ENCODE measurements around the gene LEF1. TPM values are rescaled to one million over a fixed set of nuclear protein-coding genes. Genes with fewer than 3 reads are reported as not detected.

The LEF1 gene
- polyA plus RNA-seq, 1 donor (not counting 4 experiments of a cell fraction or from before 2014, with no cell fraction given) = 1.5 TPM

DNA sequence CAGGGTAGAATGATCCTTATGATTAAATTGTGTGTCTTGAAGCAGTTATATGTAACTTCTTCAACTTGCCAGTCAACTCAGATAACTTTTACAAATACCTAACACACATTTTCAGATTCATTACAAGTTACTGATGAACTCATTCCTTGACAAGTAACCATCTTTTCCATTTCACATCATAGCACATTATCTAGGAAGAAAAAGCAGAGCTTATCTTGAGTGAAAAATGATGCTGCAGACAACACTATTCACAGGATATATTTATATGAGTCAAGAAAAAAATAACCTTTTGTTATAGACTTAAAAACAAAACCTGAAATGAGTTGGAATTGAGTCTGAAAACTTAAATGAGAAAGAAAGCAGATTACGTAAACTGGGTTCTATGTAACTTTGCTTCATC, 68.9 kb downstream of the LEF1 start:
- Histone ChIP-seq H4K20me1 (ENCODE audit: control insufficient read depth, extremely low read depth, insufficient read depth, low read length) (no peaks in the 10 kb centered on the region), H3K4me1 (ENCODE audit: control insufficient read depth, extremely low read depth, insufficient read depth, low read length) (no peaks in the 10 kb centered on the region), H3K79me2 (ENCODE audit: control insufficient read depth, insufficient read depth, low read length) (no peaks in the 10 kb centered on the region), H3K4me2 (ENCODE audit: control insufficient read depth, extremely low read depth, insufficient read depth, low read depth, low read length) (no peak overlapping the region), H3K36me3 (ENCODE audit: control insufficient read depth in 2 of 2, extremely low read depth in 1 of 2, insufficient read depth in 2 of 2, low read length in 2 of 2) (no peaks in the 10 kb centered on the region), H3K27ac (ENCODE audit: control insufficient read depth, insufficient read depth, low read length) (no peak overlapping the region), H3K9ac (ENCODE audit: control insufficient read depth, extremely low read depth, insufficient read depth, low read length) (no peak overlapping the region), H2AFZ (ENCODE audit: control insufficient read depth, low read length) (no peak overlapping the region), H3K27me3 (ENCODE audit: control insufficient read depth, extremely low read depth, insufficient read depth, low read length) (no peaks in the 10 kb centered on the region), H3K9me3 (ENCODE audit: control insufficient read depth, low read depth, low read length) (no peaks in the 10 kb centered on the region), H3K9me1 (ENCODE audit: control insufficient read depth, extremely low read depth, insufficient read depth, low read length) (no peaks in the 10 kb centered on the region), H3K4me3 (ENCODE audit: control insufficient read depth in 2 of 3, extremely low read depth in 1 of 3, insufficient read depth in 2 of 3, low read depth in 1 of 3, low read length in 3 of 3) (no peak overlapping the region)
- no peak for DNase-seq (ENCODE audit: low read depth, low spot score)
- TF ChIP-seq EZH2 (IDR thresholded peaks at IDR 0.05; ENCODE audit: low read length) = no peak
- TF ChIP-seq, protein P1, sequence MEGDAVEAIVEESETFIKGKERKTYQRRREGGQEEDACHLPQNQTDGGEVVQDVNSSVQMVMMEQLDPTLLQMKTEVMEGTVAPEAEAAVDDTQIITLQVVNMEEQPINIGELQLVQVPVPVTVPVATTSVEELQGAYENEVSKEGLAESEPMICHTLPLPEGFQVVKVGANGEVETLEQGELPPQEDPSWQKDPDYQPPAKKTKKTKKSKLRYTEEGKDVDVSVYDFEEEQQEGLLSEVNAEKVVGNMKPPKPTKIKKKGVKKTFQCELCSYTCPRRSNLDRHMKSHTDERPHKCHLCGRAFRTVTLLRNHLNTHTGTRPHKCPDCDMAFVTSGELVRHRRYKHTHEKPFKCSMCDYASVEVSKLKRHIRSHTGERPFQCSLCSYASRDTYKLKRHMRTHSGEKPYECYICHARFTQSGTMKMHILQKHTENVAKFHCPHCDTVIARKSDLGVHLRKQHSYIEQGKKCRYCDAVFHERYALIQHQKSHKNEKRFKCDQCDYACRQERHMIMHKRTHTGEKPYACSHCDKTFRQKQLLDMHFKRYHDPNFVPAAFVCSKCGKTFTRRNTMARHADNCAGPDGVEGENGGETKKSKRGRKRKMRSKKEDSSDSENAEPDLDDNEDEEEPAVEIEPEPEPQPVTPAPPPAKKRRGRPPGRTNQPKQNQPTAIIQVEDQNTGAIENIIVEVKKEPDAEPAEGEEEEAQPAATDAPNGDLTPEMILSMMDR (optimal IDR thresholded peaks at IDR 0.05 in 1 of 3, IDR thresholded peaks at IDR 0.05 in 1 of 3, conservative IDR thresholded peaks at IDR 0.05 in 1 of 3; ENCODE audit: extremely low read depth in 1 of 3, insufficient read depth in 2 of 3, low read length in 3 of 3) = no peak
- dilution Hi-C loops (cut with MboI; ENCODE audit: extremely low pct_ligation_motif_present, low sequenced_read_pairs) = no loop called here
- no peak for FAIRE-seq

GRCh38 chr4:108097990-108098553, 70.7 kb downstream of the LEF1 start:
- dilution Hi-C loops (cut with MboI; ENCODE audit: extremely low pct_ligation_motif_present, low sequenced_read_pairs) = no loop called here
- no peak for TF ChIP-seq EZH2 (IDR thresholded peaks at IDR 0.05; ENCODE audit: low read length)
- TF ChIP-seq, protein P1 (optimal IDR thresholded peaks at IDR 0.05 in 1 of 3, IDR thresholded peaks at IDR 0.05 in 1 of 3, conservative IDR thresholded peaks at IDR 0.05 in 1 of 3; ENCODE audit: extremely low read depth in 1 of 3, insufficient read depth in 2 of 3, low read length in 3 of 3) = no peak

More at GRCh38 chr4:108097990-108098553, 70.7 kb downstream of the LEF1 start:
- Histone ChIP-seq H4K20me1 (ENCODE audit: control insufficient read depth, extremely low read depth, insufficient read depth, low read length) (no peaks in the 10 kb centered on the region), H3K4me2 (ENCODE audit: control insufficient read depth, extremely low read depth, insufficient read depth, low read depth, low read length) (no peak overlapping the region), H3K9me1 (ENCODE audit: control insufficient read depth, extremely low read depth, insufficient read depth, low read length) (no peaks in the 10 kb centered on the region), H3K27me3 (ENCODE audit: control insufficient read depth, extremely low read depth, insufficient read depth, low read length) (no peaks in the 10 kb centered on the region), H3K79me2 (ENCODE audit: control insufficient read depth, insufficient read depth, low read length) (no peaks in the 10 kb centered on the region), H2AFZ (ENCODE audit: control insufficient read depth, low read length) (no peak overlapping the region), H3K4me1 (ENCODE audit: control insufficient read depth, extremely low read depth, insufficient read depth, low read length) (no peaks in the 10 kb centered on the region), H3K36me3 (ENCODE audit: control insufficient read depth in 2 of 2, extremely low read depth in 1 of 2, insufficient read depth in 2 of 2, low read length in 2 of 2) (no peaks in the 10 kb centered on the region), H3K9ac (ENCODE audit: control insufficient read depth, extremely low read depth, insufficient read depth, low read length) (no peak overlapping the region), H3K4me3 (ENCODE audit: control insufficient read depth in 2 of 3, extremely low read depth in 1 of 3, insufficient read depth in 2 of 3, low read depth in 1 of 3, low read length in 3 of 3) (no peak overlapping the region), H3K27ac (ENCODE audit: control insufficient read depth, insufficient read depth, low read length) (no peak overlapping the region), H3K9me3 (ENCODE audit: control insufficient read depth, low read depth, low read length) (no peaks in the 10 kb centered on the region)
- FAIRE-seq (no peak), DNase-seq (ENCODE audit: low read depth, low spot score) (no peak)
